Measurements from ENCODE around the gene GRIA1. TPM values are rescaled to one million over a fixed set of nuclear protein-coding genes. Genes with fewer than 3 reads are reported as not detected.

Gene GRIA1
- total RNA-seq, 1 donor from 2014 or later, result not detected

GRCh38 chr5:153813901-153814300 is 323.4 kb downstream of the GRIA1 start:
- no peak for DNase-seq (ENCODE audit: low spot score, unreplicated experiment)
- H3K36me3 Mint-ChIP-seq (ENCODE audit: insufficient read depth), result no peaks in the 10 kb centered on the region
- H3K27ac Mint-ChIP-seq, result no peak overlapping the region
- H3K4me1 Mint-ChIP-seq (ENCODE audit: low read depth), result no peaks in the 10 kb centered on the region
- no peaks in the 10 kb centered on the region for H3K9me3 Mint-ChIP-seq (ENCODE audit: low read depth)
- TF ChIP-seq CTCF (IDR thresholded peaks at IDR 0.05; ENCODE audit: unreplicated experiment), result no peak
- no peak overlapping the region for H3K4me3 Mint-ChIP-seq (ENCODE audit: low read depth)
- no peaks in the 10 kb centered on the region for H3K27me3 Mint-ChIP-seq

- no peaks in the 10 kb centered on the region for H3K27me3 Mint-ChIP-seq
- H3K27ac Mint-ChIP-seq, result no peak overlapping the region
- no peaks in the 10 kb centered on the region for H3K36me3 Mint-ChIP-seq (ENCODE audit: insufficient read depth)
- no peaks in the 10 kb centered on the region for H3K9me3 Mint-ChIP-seq (ENCODE audit: low read depth)
- no peak overlapping the region for H3K4me3 Mint-ChIP-seq (ENCODE audit: low read depth)
- TF ChIP-seq CTCF (IDR thresholded peaks at IDR 0.05; ENCODE audit: unreplicated experiment), result no peak
- no peak for DNase-seq (ENCODE audit: low spot score, unreplicated experiment)
- no peaks in the 10 kb centered on the region for H3K4me1 Mint-ChIP-seq (ENCODE audit: low read depth)
These were observed 326.4 kb downstream of the GRIA1 start for GRCh38 chr5:153816870-153817269.

- Mint-ChIP-seq H3K9me3 (ENCODE audit: low read depth) (no peaks in the 10 kb centered on the region), H3K4me3 (ENCODE audit: low read depth) (no peak overlapping the region), H3K27me3 (no peaks in the 10 kb centered on the region), H3K36me3 (ENCODE audit: insufficient read depth) (no peaks in the 10 kb centered on the region), H3K27ac (no peak overlapping the region), H3K4me1 (ENCODE audit: low read depth) (no peaks in the 10 kb centered on the region)
- TF ChIP-seq CTCF (IDR thresholded peaks at IDR 0.05; ENCODE audit: unreplicated experiment), result no peak
- DNase-seq (ENCODE audit: low spot score, unreplicated experiment), result no peak
These were observed 328.2 kb downstream of the GRIA1 start for GRCh38 chr5:153818626-153819025.

GRCh38 chr5:153823036-153823435 is 332.6 kb downstream of the GRIA1 start:
- DNase-seq (ENCODE audit: low spot score, unreplicated experiment), result no peak
- H3K27ac Mint-ChIP-seq, result no peak overlapping the region
- peaks cover 14% of the 10 kb centered on the region for H3K27me3 Mint-ChIP-seq
- TF ChIP-seq CTCF (IDR thresholded peaks at IDR 0.05; ENCODE audit: unreplicated experiment), result no peak
- peaks cover 2% of the 10 kb centered on the region for H3K4me1 Mint-ChIP-seq (ENCODE audit: low read depth)
- no peaks in the 10 kb centered on the region for H3K9me3 Mint-ChIP-seq (ENCODE audit: low read depth)
- no peak overlapping the region for H3K4me3 Mint-ChIP-seq (ENCODE audit: low read depth)
- no peaks in the 10 kb centered on the region for H3K36me3 Mint-ChIP-seq (ENCODE audit: insufficient read depth)

GRCh38 chr5:153824909-153825308 is 334.4 kb downstream of the GRIA1 start:
- DNase-seq (ENCODE audit: low spot score, unreplicated experiment), result no peak
- TF ChIP-seq CTCF (IDR thresholded peaks at IDR 0.05; ENCODE audit: unreplicated experiment), result no peak
- Mint-ChIP-seq H3K4me1 (ENCODE audit: low read depth) (peaks cover 2% of the 10 kb centered on the region), H3K36me3 (ENCODE audit: insufficient read depth) (no peaks in the 10 kb centered on the region), H3K27me3 (peaks cover 14% of the 10 kb centered on the region), H3K27ac (no peak overlapping the region), H3K4me3 (ENCODE audit: low read depth) (no peak overlapping the region), H3K9me3 (ENCODE audit: low read depth) (no peaks in the 10 kb centered on the region)
